CD4-positive, alpha-beta T cell (primary cell): Measurements from ENCODE around the gene C22orf39. TPM values are rescaled to one million over a fixed set of nuclear protein-coding genes. Genes with fewer than 3 reads are reported as not detected.

Source experiments
- ATAC-seq: fragments of 200-7000 bp; cut with Tn5 transposase; one replicate; pipeline ENCODE4 v1.10.0; 2022; ENCODE audit warnings: mild to moderate bottlenecking; ENCODE audit not compliant: poor library complexity
- CTCF ChIA-PET: fragments of 350-600 bp; sonication (Branson Sonifier 250); formaldehyde crosslinking; loops from one replicate; lab custom pipeline; 2021; ENCODE audit warnings: antibody characterized with exemption, inconsistent platforms; lab: Charles Lee
- POLR2A ChIA-PET: fragments of 350-600 bp; sonication (Branson Sonifier 250); formaldehyde crosslinking; loops from one replicate; lab custom pipeline; 2021; ENCODE audit warnings: antibody characterized with exemption, inconsistent platforms; lab: Charles Lee
- DNase-seq, 14 experiments: peaks; one replicate each; pipeline ENCODE4 v3.0.0-alpha.2; 2013 to 2020; ENCODE audit warnings: mixed read lengths in 2 of 14
- H3K27ac ChIP-seq, 2 donors: one replicate each; pipeline versions ENCODE4 v1.5.1 to v1.7.0; 2013; ENCODE audit warnings: low read length in 2 of 2, low read depth in 1 of 2, mild to moderate bottlenecking in 1 of 2
- H3K27me3 ChIP-seq, 2 experiments: 1 replicate in 1 of 2; 2 replicates in 1 of 2; pipeline versions ENCODE4 v1.6.1 to v1.7.0; 2013; ENCODE audit warnings: low read length in 2 of 2, control low read depth in 1 of 2, mild to moderate bottlenecking in 1 of 2, moderate library complexity in 1 of 2; ENCODE audit not compliant: insufficient read depth in 2 of 2, control insufficient read depth in 1 of 2
- H3K36me3 ChIP-seq: one replicate; pipeline ENCODE4 v1.6.1; 2013; ENCODE audit warnings: low read length, control low read depth; ENCODE audit not compliant: insufficient read depth
- H3K4me1 ChIP-seq: one replicate; pipeline ENCODE4 v1.6.1; 2013; ENCODE audit warnings: low read length, control low read depth; ENCODE audit not compliant: insufficient read depth
- H3K4me3 ChIP-seq: one replicate; pipeline ENCODE4 v1.5.1; 2013; ENCODE audit warnings: mild to moderate bottlenecking, low read length, moderate library complexity
- H3K9me3 ChIP-seq, 2 experiments: 1 replicate in 1 of 2; 2 replicates in 1 of 2; pipeline versions ENCODE4 v1.6.1 to v1.7.0; 2013; ENCODE audit warnings: low read length in 2 of 2, mild to moderate bottlenecking in 2 of 2, control low read depth in 1 of 2, moderate library complexity in 1 of 2; ENCODE audit not compliant: control insufficient read depth in 1 of 2, insufficient read depth in 1 of 2
- H3K27ac Mint-ChIP-seq: one replicate; pipeline ENCODE4 v1.8.0; 2020; ENCODE audit warnings: mixed read lengths
- H3K27me3 Mint-ChIP-seq: one replicate; pipeline ENCODE4 v1.8.0; 2021; ENCODE audit warnings: mixed read lengths
- H3K36me3 Mint-ChIP-seq: one replicate; pipeline ENCODE4 v1.8.0; 2021; ENCODE audit warnings: low read depth, mixed read lengths
- H3K4me1 Mint-ChIP-seq: one replicate; pipeline ENCODE4 v1.8.0; 2021; ENCODE audit warnings: low read depth, mixed read lengths
- H3K4me3 Mint-ChIP-seq: one replicate; pipeline ENCODE4 v1.8.0; 2020; ENCODE audit warnings: mild to moderate bottlenecking, mixed read lengths
- H3K9me3 Mint-ChIP-seq: one replicate; pipeline ENCODE4 v1.8.0; 2020; ENCODE audit warnings: mixed read lengths
- CTCF ChIP-seq: fragments of 200-600 bp; IDR thresholded peaks from one replicate; pipeline ENCODE4 v1.8.0; 2022; ENCODE audit warnings: antibody characterized with exemption, mild to moderate bottlenecking
- intact Hi-C, 2 experiments: fragments of 100-400 bp; cut with DNase I in 1 of 2; cut with micrococcal nuclease in 1 of 2; formaldehyde crosslinking; loops; one replicate each; pipeline versions ENCODE4 v1.15.1 to v1.9.0; 2023 to 2025; cut with DNase I, micrococcal nuclease
- total RNA-seq, 174 experiments: library from RNA in 2 of 174; stranded (reverse) in 2 of 174; gene quantifications; one replicate each; pipeline ENCODE4 v1.2.3 and lab custom pipeline; 2021 to 2026

The C22orf39 gene
- total RNA-seq, 2 experiments from 2014 or later, result 30.2 to 32.6 TPM

- Histone ChIP-seq H3K27ac (no peak overlapping the region), H3K9me3 (no peaks in the 10 kb centered on the region), H3K4me1 (peaks cover 6% of the 10 kb centered on the region), H3K36me3 (peaks cover 48% of the 10 kb centered on the region), H3K4me3 (no peak overlapping the region), H3K27me3 (no peaks in the 10 kb centered on the region)
- Mint-ChIP-seq H3K27me3 (no peaks in the 10 kb centered on the region), H3K27ac (no peak overlapping the region), H3K36me3 (peaks cover 53% of the 10 kb centered on the region), H3K9me3 (no peaks in the 10 kb centered on the region), H3K4me3 (no peak overlapping the region), H3K4me1 (peaks cover 32% of the 10 kb centered on the region)
- intact Hi-C loops, result no loop called here
- TF ChIP-seq CTCF, result no peak
- peak in 1 of 14 experiments; percentile 15 for DNase-seq
- ChIA-PET POLR2A (no interaction called here), CTCF (no interaction called here)
- no peak for ATAC-seq
Observed at GRCh38 chr22:19410941-19411689, 36.4 kb downstream of the C22orf39 start.

GRCh38 chr22:19407649-19408606 is 39.6 kb downstream of the C22orf39 start:
- CTCF ChIA-PET, result no interaction called here

More at GRCh38 chr22:19407649-19408606, 39.6 kb downstream of the C22orf39 start:
- H3K4me3 Mint-ChIP-seq, result no peak overlapping the region
- Histone ChIP-seq H3K27ac (no peak overlapping the region), H3K4me3 (no peak overlapping the region), H3K36me3 (peaks cover 65% of the 10 kb centered on the region), H3K9me3 (no peaks in the 10 kb centered on the region), H3K4me1 (peaks cover 6% of the 10 kb centered on the region), H3K27me3 (no peaks in the 10 kb centered on the region)
- DNase-seq (peak in 1 of 14 experiments; percentile 20), ATAC-seq (no peak)
- peaks cover 74% of the 10 kb centered on the region for H3K36me3 Mint-ChIP-seq
- H3K27ac Mint-ChIP-seq, result no peak overlapping the region
- intact Hi-C loops, result loop anchor here in 1 of 2 experiments (10.0 kb wide), 1 partner anchor 217 kb away; no protein-coding TSS in a partner anchor
- POLR2A ChIA-PET, result no interaction called here
- no peak for TF ChIP-seq CTCF
- no peaks in the 10 kb centered on the region for H3K9me3 Mint-ChIP-seq
- H3K4me1 Mint-ChIP-seq, result peaks cover 19% of the 10 kb centered on the region
- no peaks in the 10 kb centered on the region for H3K27me3 Mint-ChIP-seq
